HCT116 (cell line): Measurements from ENCODE around the gene TM9SF4.

Experiments
- CBX3 ChIP-seq: IDR thresholded peaks from 2 replicates; pipeline ENCODE4 v1.6.1; 2012; ENCODE audit warnings: low read depth
- CTCF ChIP-seq, 3 experiments: fragments of 200-600 bp in 1 of 3; sonication (generic) in 1 of 3; IDR thresholded peaks in 2 of 3; conservative IDR thresholded peaks in 1 of 3; 2 replicates each; pipeline ENCODE4 v1.5.1; 2012 to 2017; ENCODE audit warnings: low read depth in 2 of 3, low read length in 2 of 3, antibody characterized with exemption in 1 of 3, borderline replicate concordance in 1 of 3, control low read depth in 1 of 3, mild to moderate bottlenecking in 1 of 3, mixed read lengths in 1 of 3, mixed run types in 1 of 3, moderate library complexity in 1 of 3; ENCODE audit not compliant: insufficient read depth in 1 of 3
- EGR1 ChIP-seq: IDR thresholded peaks from 2 replicates; pipeline ENCODE4 v1.6.1; 2012; ENCODE audit warnings: low read depth
- EZH2 ChIP-seq: fragments of 200-600 bp; sonication (generic); IDR thresholded peaks from 2 replicates; pipeline ENCODE4 v1.6.1; 2017; ENCODE audit warnings: antibody characterized with exemption, mixed run types
- MAX ChIP-seq: IDR thresholded peaks from 2 replicates; pipeline ENCODE4 v1.6.1; 2012
- POLR2A ChIP-seq: IDR thresholded peaks from 2 replicates; pipeline ENCODE4 v1.7.0; 2011; ENCODE audit warnings: borderline replicate concordance; ENCODE audit not compliant: insufficient read depth, insufficient read length; ENCODE audit errors: extremely low read depth
- POLR2AphosphoS5 ChIP-seq: IDR thresholded peaks from 2 replicates; pipeline ENCODE4 v1.6.1; 2011; ENCODE audit warnings: mild to moderate bottlenecking, low read depth, low read length, moderate library complexity
- RAD21 ChIP-seq: IDR thresholded peaks from 2 replicates; pipeline ENCODE4 v1.6.1; 2012; ENCODE audit warnings: low read depth, mild to moderate bottlenecking
- SP1 ChIP-seq: IDR thresholded peaks from 2 replicates; pipeline ENCODE4 v1.6.1; 2012; ENCODE audit warnings: low read depth
- ZBTB33 ChIP-seq: IDR thresholded peaks from 2 replicates; pipeline ENCODE4 v1.6.1; 2011; ENCODE audit warnings: mild to moderate bottlenecking, low read length, moderate library complexity; ENCODE audit not compliant: insufficient replicate concordance; ENCODE audit errors: extremely low read depth

- no peak for TF ChIP-seq SP1
- TF ChIP-seq EGR1: no peak
- no peak for TF ChIP-seq CTCF (IDR thresholded peaks at IDR 0.05 in 2 of 3, conservative IDR thresholded peaks at IDR 0.05 in 1 of 3; ENCODE audit: borderline replicate concordance in 1 of 3, insufficient read depth in 1 of 3, low read depth in 2 of 3, low read length in 2 of 3)
- no peak for TF ChIP-seq POLR2A
- TF ChIP-seq EZH2: no peak
- no peak for TF ChIP-seq CBX3
- TF ChIP-seq ZBTB33: no peak
- no peak for TF ChIP-seq MAX
- TF ChIP-seq POLR2AphosphoS5: no peak
- TF ChIP-seq RAD21: no peak
Measured at GRCh38 chr20:32153156-32153665, 43.7 kb downstream of the TM9SF4 start.
